GM10266 (cell line): ENCODE data around the gene ARHGEF17.

Experiments
- DNase-seq: peaks from one replicate; pipeline ENCODE4 v3.0.0; 2012; ENCODE audit errors: extremely low spot score
- TF ChIP-seq, protein P1 (sequence below): IDR thresholded peaks from 2 replicates; pipeline ENCODE4 v1.5.1; 2012; ENCODE audit warnings: mild to moderate bottlenecking, low read depth; ENCODE audit not compliant: control insufficient read depth, insufficient read depth; ENCODE audit errors: missing control alignments

The ARHGEF17 gene

GRCh38 chr11:73288873-73289707 lies 19.0 kb upstream of the ARHGEF17 start:
- TF ChIP-seq, protein P1, sequence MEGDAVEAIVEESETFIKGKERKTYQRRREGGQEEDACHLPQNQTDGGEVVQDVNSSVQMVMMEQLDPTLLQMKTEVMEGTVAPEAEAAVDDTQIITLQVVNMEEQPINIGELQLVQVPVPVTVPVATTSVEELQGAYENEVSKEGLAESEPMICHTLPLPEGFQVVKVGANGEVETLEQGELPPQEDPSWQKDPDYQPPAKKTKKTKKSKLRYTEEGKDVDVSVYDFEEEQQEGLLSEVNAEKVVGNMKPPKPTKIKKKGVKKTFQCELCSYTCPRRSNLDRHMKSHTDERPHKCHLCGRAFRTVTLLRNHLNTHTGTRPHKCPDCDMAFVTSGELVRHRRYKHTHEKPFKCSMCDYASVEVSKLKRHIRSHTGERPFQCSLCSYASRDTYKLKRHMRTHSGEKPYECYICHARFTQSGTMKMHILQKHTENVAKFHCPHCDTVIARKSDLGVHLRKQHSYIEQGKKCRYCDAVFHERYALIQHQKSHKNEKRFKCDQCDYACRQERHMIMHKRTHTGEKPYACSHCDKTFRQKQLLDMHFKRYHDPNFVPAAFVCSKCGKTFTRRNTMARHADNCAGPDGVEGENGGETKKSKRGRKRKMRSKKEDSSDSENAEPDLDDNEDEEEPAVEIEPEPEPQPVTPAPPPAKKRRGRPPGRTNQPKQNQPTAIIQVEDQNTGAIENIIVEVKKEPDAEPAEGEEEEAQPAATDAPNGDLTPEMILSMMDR = peak; percentile 90
- DNase-seq = peak; percentile 87

GRCh38 chr11:73290536-73290935 lies 17.5 kb upstream of the ARHGEF17 start:
- no peak for DNase-seq
- TF ChIP-seq, protein P1 = no peak

DNA sequence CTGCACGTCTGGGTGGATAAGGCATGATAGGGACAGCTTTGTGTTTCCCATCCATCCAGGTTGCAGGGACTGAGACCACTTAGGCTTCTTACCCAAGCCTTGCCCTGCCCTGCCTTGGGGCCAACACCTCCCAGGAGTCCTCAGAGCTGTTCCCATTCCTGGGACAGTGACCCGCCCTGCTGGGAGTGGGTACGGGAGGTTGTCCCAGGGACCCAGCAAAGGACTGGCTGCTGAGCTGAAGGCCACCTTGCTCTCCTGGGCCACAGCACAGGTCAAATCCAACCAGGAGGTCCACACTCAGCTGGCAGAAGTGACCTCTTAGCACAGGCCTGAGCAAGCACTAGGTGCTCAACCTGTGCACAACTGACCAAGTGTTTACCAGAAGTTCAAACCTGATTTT lies 16.9 kb upstream of the ARHGEF17 start:
- TF ChIP-seq, protein P1 = no peak
- no peak for DNase-seq

GRCh38 chr11:73291781-73292524 lies 16.1 kb upstream of the ARHGEF17 start:
- no peak for DNase-seq
- TF ChIP-seq, protein P1 = no peak

- TF ChIP-seq, protein P1 = no peak
- no peak for DNase-seq
Measured at GRCh38 chr11:73292525-73292894, 15.6 kb upstream of the ARHGEF17 start.

GRCh38 chr11:73293356-73293936 lies 14.6 kb upstream of the ARHGEF17 start:
- DNase-seq = no peak
- TF ChIP-seq, protein P1 = no peak
